ENCODE measurements around the gene NOL3.

The NOL3 gene

GRCh38 chr16:67207249-67208091, 37.1 kb downstream of the NOL3 start:
- no peak for DNase-seq

- DNase-seq: no peak
Measured at GRCh38 chr16:67208154-67208896, 38.0 kb downstream of the NOL3 start.

- no peak for DNase-seq
Measured at GRCh38 chr16:67209565-67209964, 39.2 kb downstream of the NOL3 start.

- DNase-seq: no peak
Measured at GRCh38 chr16:67210069-67210937, 40.0 kb downstream of the NOL3 start.

- no peak for DNase-seq
Measured at GRCh38 chr16:67211674-67212073, 41.3 kb downstream of the NOL3 start.

GRCh38 chr16:67212766-67213165, 42.4 kb downstream of the NOL3 start:
- DNase-seq: no peak

GRCh38 chr16:67213197-67214019, 43.1 kb downstream of the NOL3 start:
- DNase-seq: no peak

- no peak for DNase-seq
Measured at GRCh38 chr16:67215706-67216105, 45.4 kb downstream of the NOL3 start.

- DNase-seq: no peak
Measured at GRCh38 chr16:67216612-67217490, 46.5 kb downstream of the NOL3 start.

- no peak for DNase-seq
Measured at GRCh38 chr16:67223992-67224391, 53.7 kb downstream of the NOL3 start.
